Astrocyte (in vitro differentiated cells and primary cell): ENCODE measurements around the gene PTCH1.

Source experiments
- EZH2 ChIP-seq: IDR thresholded peaks from 2 replicates; pipeline ENCODE4 v1.6.1; 2012; ENCODE audit warnings: mild to moderate bottlenecking, low read length, inconsistent platforms; ENCODE audit not compliant: insufficient read depth
- TF ChIP-seq, protein P1 (sequence below): IDR thresholded peaks from 2 replicates; pipeline ENCODE4 v1.5.1; 2011; ENCODE audit warnings: low read depth, mild to moderate bottlenecking, inconsistent platforms, low read length, moderate library complexity; ENCODE audit not compliant: insufficient read depth

GRCh38 chr9:95486318-95486717 lies 30.5 kb downstream of the PTCH1 start:
- TF ChIP-seq, protein P1, sequence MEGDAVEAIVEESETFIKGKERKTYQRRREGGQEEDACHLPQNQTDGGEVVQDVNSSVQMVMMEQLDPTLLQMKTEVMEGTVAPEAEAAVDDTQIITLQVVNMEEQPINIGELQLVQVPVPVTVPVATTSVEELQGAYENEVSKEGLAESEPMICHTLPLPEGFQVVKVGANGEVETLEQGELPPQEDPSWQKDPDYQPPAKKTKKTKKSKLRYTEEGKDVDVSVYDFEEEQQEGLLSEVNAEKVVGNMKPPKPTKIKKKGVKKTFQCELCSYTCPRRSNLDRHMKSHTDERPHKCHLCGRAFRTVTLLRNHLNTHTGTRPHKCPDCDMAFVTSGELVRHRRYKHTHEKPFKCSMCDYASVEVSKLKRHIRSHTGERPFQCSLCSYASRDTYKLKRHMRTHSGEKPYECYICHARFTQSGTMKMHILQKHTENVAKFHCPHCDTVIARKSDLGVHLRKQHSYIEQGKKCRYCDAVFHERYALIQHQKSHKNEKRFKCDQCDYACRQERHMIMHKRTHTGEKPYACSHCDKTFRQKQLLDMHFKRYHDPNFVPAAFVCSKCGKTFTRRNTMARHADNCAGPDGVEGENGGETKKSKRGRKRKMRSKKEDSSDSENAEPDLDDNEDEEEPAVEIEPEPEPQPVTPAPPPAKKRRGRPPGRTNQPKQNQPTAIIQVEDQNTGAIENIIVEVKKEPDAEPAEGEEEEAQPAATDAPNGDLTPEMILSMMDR, result no peak
- TF ChIP-seq EZH2, result no peak
